ENCODE data around the gene LRWD1. TPM values are rescaled to one million over a fixed set of nuclear protein-coding genes. Genes with fewer than 3 reads are reported as not detected.

Gene LRWD1
- polyA plus RNA-seq, 1 of the 3 experiments (the other 2 are of a cell fraction): 53.2 TPM

- Histone ChIP-seq H3K9me3 (no peaks in the 10 kb centered on the region), H3K36me3 (replicated peaks in 1 of 2; ENCODE audit: control insufficient read depth in 1 of 2, insufficient read depth in 2 of 2, low read length in 1 of 2) (peaks cover 20 to 51% of the 10 kb centered on the region in 2 experiments), H3K4me2 (no peak overlapping the region), H3K79me2 (ENCODE audit: insufficient read depth) (peaks cover 16% of the 10 kb centered on the region), H3K9me2 (no peaks in the 10 kb centered on the region), H3K27ac (ENCODE audit: low read depth in 2 of 2, low read length in 1 of 2) (no peak overlapping the region), H2AFZ (ENCODE audit: low read depth) (no peak overlapping the region), H3K4me3 (ENCODE audit: low read depth in 2 of 2, low read length in 1 of 2) (no peak overlapping the region), H3K27me3 (ENCODE audit: insufficient read depth) (no peaks in the 10 kb centered on the region), H3K9ac (no peak overlapping the region), H3K4me1 (ENCODE audit: control insufficient read depth in 1 of 2, insufficient read depth in 2 of 2, low read depth in 1 of 2, low read length in 1 of 2) (peaks cover 7 to 10% of the 10 kb centered on the region in 2 experiments; a peak in 2 of 4 replicates), H4K20me1 (ENCODE audit: insufficient read depth) (no peaks in the 10 kb centered on the region), H3F3A (replicated peaks; ENCODE audit: insufficient read depth) (peaks cover 6% of the 10 kb centered on the region)
- ChIA-PET CTCF (interaction anchor here (0.8 to 2.0 kb wide), 2 partner anchors 19 to 22 kb away, joined by 3 to 4 read pairs; partner anchors contain the start of genes ALKBH4 and LRWD1), POLR2A (no interaction called here)
- TF ChIP-seq GABPA (IDR thresholded peaks at IDR 0.05; ENCODE audit: low read depth) (no peak), POLR2AphosphoS5 (IDR thresholded peaks at IDR 0.05; ENCODE audit: low read depth, low read length) (no peak), FOXM1 (IDR thresholded peaks at IDR 0.05; ENCODE audit: low read depth) (no peak)
- TF ChIP-seq, protein P1, sequence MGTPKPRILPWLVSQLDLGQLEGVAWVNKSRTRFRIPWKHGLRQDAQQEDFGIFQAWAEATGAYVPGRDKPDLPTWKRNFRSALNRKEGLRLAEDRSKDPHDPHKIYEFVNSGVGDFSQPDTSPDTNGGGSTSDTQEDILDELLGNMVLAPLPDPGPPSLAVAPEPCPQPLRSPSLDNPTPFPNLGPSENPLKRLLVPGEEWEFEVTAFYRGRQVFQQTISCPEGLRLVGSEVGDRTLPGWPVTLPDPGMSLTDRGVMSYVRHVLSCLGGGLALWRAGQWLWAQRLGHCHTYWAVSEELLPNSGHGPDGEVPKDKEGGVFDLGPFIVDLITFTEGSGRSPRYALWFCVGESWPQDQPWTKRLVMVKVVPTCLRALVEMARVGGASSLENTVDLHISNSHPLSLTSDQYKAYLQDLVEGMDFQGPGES (IDR thresholded peaks at IDR 0.05; ENCODE audit: low read depth, low read length): no peak
- peak; percentile 4 for DNase-seq
- WGBS (ENCODE audit: low lambda C conversion rate): 89% methylated on average over 17 of the region's 17 CpGs
Measured at GRCh38 chr7:102444961-102445673, 19.7 kb upstream of the LRWD1 start.

- POLR2A ChIA-PET: no interaction called here
- Histone ChIP-seq H3K9me2 (no peaks in the 10 kb centered on the region), H3K4me3 (ENCODE audit: low read depth in 2 of 2, low read length in 1 of 2) (no peak overlapping the region), H3K27me3 (ENCODE audit: insufficient read depth) (no peaks in the 10 kb centered on the region), H3F3A (replicated peaks; ENCODE audit: insufficient read depth) (peaks cover 10% of the 10 kb centered on the region), H3K9ac (no peak overlapping the region), H4K20me1 (ENCODE audit: insufficient read depth) (no peaks in the 10 kb centered on the region), H3K4me2 (no peak overlapping the region), H3K27ac (ENCODE audit: low read depth in 2 of 2, low read length in 1 of 2) (no peak overlapping the region), H3K4me1 (ENCODE audit: control insufficient read depth in 1 of 2, insufficient read depth in 2 of 2, low read depth in 1 of 2, low read length in 1 of 2) (peaks cover 2 to 6% of the 10 kb centered on the region in 2 experiments; a peak in 1 of 4 replicates), H3K36me3 (replicated peaks in 1 of 2; ENCODE audit: control insufficient read depth in 1 of 2, insufficient read depth in 2 of 2, low read length in 1 of 2) (peaks cover 20 to 48% of the 10 kb centered on the region in 2 experiments), H3K9me3 (no peaks in the 10 kb centered on the region), H3K79me2 (ENCODE audit: insufficient read depth) (peaks cover 13% of the 10 kb centered on the region), H2AFZ (ENCODE audit: low read depth) (no peak overlapping the region)
- CTCF ChIA-PET: interaction anchor here (0.6 to 2.0 kb wide), 4 partner anchors 19 to 133 kb away, joined by 3 to 4 read pairs (median 3); partner anchors contain the start of genes ALKBH4 and LRWD1
- no peak for TF ChIP-seq RCOR1 (IDR thresholded peaks at IDR 0.05; ENCODE audit: low read length)
- no peak for TF ChIP-seq MAX (IDR thresholded peaks at IDR 0.05; ENCODE audit: low read depth)
- TF ChIP-seq TCF12 (IDR thresholded peaks at IDR 0.05): no peak
- TF ChIP-seq MXI1 (IDR thresholded peaks at IDR 0.05; ENCODE audit: low read depth, low read length): no peak
- WGBS (ENCODE audit: low lambda C conversion rate): 76% methylated on average over 2 of the region's 2 CpGs
- no peak for DNase-seq
Measured at GRCh38 chr7:102445674-102446071, 19.1 kb upstream of the LRWD1 start.
